ENCODE measurements around the gene SLC35D2.

SLC35D2 gene

GRCh38 chr9:96420468-96421219, 37.1 kb upstream of the SLC35D2 start:
- POLR2A ChIA-PET, result no interaction called here
- peak; percentile 36 for DNase-seq (ENCODE audit: extremely low spot score)
- no peak for TF ChIP-seq CTCF (IDR thresholded peaks at IDR 0.05; ENCODE audit: control extremely low read depth, extremely low read depth, low read depth, missing control alignments)
- CTCF ChIA-PET, result interaction anchor here (7.0 kb wide), 1 partner anchor 21 kb away, joined by 28 read pairs; no protein-coding TSS in a partner anchor

- POLR2A ChIA-PET, result no interaction called here
- no peak for TF ChIP-seq CTCF (IDR thresholded peaks at IDR 0.05; ENCODE audit: control extremely low read depth, extremely low read depth, low read depth, missing control alignments)
- CTCF ChIA-PET, result no interaction called here
- DNase-seq (ENCODE audit: extremely low spot score), result no peak
These were observed 36.1 kb upstream of the SLC35D2 start for GRCh38 chr9:96419691-96419969.

DNA sequence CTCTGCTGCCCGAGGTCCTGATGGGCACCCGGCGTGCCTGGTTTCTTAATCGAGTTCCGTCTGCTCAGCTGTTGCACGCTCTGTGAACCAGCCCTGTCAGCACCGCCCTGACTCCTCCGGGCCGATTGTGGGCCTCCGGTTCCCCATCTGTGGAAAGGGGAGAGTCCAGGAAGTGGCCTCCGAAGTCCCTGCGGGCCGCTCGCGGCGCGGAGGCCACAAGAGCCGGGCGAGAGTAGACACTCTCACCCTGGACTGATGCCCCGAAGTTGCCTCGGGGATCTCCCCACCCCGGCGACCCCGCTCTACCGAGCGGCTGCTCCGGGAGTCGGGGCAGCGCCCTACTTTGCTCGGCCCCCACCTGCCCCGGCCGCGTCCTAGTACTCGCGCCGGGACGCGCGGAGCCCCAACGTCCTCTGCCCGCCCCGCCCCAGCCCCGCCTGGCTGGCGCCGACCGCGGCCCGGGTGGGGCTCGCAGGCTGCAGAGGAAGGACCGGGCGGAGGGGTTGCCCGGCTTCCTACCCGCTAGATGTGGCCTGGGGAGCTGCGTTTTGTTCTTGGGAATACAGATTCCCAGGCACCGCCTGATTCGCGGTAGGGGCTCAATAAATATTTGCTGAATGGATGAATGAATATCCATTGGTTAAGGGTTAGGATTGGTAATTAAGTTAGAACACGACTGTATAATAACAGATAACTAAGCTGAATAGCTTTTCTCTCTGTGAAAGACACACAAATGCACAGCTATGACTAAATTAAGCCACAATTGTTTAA, 35.6 kb upstream of the SLC35D2 start:
- no peak for TF ChIP-seq CTCF (IDR thresholded peaks at IDR 0.05; ENCODE audit: control extremely low read depth, extremely low read depth, low read depth, missing control alignments)
- DNase-seq (ENCODE audit: extremely low spot score), result peak; percentile 68
- CTCF ChIA-PET, result no interaction called here
- POLR2A ChIA-PET, result no interaction called here

DNA sequence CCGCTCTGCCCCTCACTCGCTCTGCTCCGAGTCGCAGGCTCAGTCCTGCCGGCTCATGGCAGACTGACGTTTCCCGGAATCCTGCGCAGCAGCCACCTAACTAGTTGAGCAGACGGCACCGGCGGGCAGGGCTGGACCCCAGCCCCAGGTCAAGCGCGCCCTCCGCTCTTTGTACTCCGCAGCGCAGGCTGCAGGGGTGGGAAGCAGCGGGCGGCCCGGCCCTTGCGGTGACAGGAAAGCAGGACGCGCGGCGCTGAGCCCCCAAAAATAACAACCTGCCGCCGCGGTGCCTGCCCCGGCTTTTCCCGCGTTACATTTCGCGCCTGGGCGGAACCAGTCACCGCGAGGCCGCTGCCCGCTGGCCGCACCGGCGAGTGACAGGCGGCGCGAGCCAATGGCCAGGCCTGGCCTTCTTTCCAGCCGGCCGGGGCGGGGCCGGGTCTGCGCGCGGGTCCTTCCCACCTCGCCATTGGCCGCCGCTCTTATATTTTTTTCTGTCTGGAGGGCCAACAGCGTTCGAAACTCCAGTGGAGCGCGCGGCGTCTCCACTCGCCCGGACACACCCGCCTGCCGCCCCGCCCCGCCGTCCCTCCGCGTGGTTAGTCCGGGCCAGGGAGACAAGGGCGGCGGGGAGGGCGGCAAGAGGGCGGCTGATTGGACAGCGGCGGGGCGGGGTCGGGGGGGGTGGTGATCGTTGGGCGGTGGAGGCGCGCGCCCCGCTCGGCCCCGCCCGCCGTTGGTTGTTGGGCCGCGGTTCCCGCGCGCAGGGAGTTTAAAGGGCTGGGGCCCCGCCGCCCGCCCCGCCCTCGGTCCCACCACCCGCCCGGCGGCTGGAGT, 34.8 kb upstream of the SLC35D2 start, which contains the start of gene ZNF367:
ZNF367 (minus strand) TSS at position 288 of the 837 bp plus-strand sequence. CDS start 338 bp downstream, outside the sequence.
- peak; percentile 93 for DNase-seq (ENCODE audit: extremely low spot score)
- ChIA-PET CTCF (no interaction called here), POLR2A (no interaction called here)
- TF ChIP-seq CTCF (IDR thresholded peaks at IDR 0.05; ENCODE audit: control extremely low read depth, extremely low read depth, low read depth, missing control alignments), result no peak

- ChIA-PET CTCF (no interaction called here), POLR2A (no interaction called here)
- DNase-seq (ENCODE audit: extremely low spot score), result no peak
- TF ChIP-seq CTCF (IDR thresholded peaks at IDR 0.05; ENCODE audit: control extremely low read depth, extremely low read depth, low read depth, missing control alignments), result no peak
These were observed 34.2 kb upstream of the SLC35D2 start for GRCh38 chr9:96417661-96418082.

- DNase-seq (ENCODE audit: extremely low spot score), result peak; percentile 90
- ChIA-PET CTCF (no interaction called here), POLR2A (no interaction called here)
- peak; percentile 3 for TF ChIP-seq CTCF (IDR thresholded peaks at IDR 0.05; ENCODE audit: control extremely low read depth, extremely low read depth, low read depth, missing control alignments)
These were observed 33.6 kb upstream of the SLC35D2 start for GRCh38 chr9:96417051-96417586.
